Measurements from ENCODE around the gene LAMP5.

LAMP5 gene

DNA sequence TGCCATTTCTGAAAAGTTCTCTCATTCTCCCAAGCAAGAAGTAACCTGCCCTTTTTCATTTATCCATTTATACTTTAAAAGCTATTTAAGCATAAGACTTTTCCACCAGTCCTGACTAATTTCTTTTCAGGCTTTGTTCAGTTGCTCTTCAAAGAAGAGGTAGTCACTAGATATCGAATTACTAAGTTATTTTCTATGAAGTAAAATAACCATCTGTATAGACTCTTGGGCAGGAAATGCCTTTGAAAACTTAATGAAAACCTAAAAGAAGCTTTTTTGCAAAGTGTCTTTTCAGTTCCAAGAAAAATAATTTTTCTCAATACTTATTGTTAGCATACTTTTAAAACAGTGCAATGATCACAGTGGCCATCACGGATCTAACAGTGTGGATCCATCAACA, 31.3 kb upstream of the LAMP5 start:
- no peaks in the 10 kb centered on the region for H3K27me3 ChIP-seq (ENCODE audit: insufficient read depth, low read length)
- no peaks in the 10 kb centered on the region for H3K9me2 ChIP-seq (ENCODE audit: low read depth, low read length)
- H3K9ac ChIP-seq (ENCODE audit: low read length) = no peak overlapping the region
- no peaks in the 10 kb centered on the region for H3F3A ChIP-seq (ENCODE audit: insufficient read depth, low read length)
- no peak overlapping the region for H2AFZ ChIP-seq (ENCODE audit: low read length)
- H4K20me1 ChIP-seq (ENCODE audit: insufficient read depth, low read length) = no peaks in the 10 kb centered on the region
- TF ChIP-seq EZH2 (IDR thresholded peaks at IDR 0.05; ENCODE audit: borderline replicate concordance, low read length) = no peak
- TF ChIP-seq, protein P1, sequence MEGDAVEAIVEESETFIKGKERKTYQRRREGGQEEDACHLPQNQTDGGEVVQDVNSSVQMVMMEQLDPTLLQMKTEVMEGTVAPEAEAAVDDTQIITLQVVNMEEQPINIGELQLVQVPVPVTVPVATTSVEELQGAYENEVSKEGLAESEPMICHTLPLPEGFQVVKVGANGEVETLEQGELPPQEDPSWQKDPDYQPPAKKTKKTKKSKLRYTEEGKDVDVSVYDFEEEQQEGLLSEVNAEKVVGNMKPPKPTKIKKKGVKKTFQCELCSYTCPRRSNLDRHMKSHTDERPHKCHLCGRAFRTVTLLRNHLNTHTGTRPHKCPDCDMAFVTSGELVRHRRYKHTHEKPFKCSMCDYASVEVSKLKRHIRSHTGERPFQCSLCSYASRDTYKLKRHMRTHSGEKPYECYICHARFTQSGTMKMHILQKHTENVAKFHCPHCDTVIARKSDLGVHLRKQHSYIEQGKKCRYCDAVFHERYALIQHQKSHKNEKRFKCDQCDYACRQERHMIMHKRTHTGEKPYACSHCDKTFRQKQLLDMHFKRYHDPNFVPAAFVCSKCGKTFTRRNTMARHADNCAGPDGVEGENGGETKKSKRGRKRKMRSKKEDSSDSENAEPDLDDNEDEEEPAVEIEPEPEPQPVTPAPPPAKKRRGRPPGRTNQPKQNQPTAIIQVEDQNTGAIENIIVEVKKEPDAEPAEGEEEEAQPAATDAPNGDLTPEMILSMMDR (IDR thresholded peaks at IDR 0.05; ENCODE audit: low read length) = no peak
- H3K9me3 ChIP-seq (ENCODE audit: low read length) = no peaks in the 10 kb centered on the region
- no peaks in the 10 kb centered on the region for H3K79me2 ChIP-seq (ENCODE audit: insufficient read depth, low read length)
- no peak overlapping the region for H3K27ac ChIP-seq (ENCODE audit: low read depth, low read length, poor library complexity, severe bottlenecking)
- no peak overlapping the region for H3K4me2 ChIP-seq (ENCODE audit: low read length)
- H3K4me3 ChIP-seq (ENCODE audit: low read depth, low read length, poor library complexity, severe bottlenecking) = no peak overlapping the region
- H3K36me3 ChIP-seq (ENCODE audit: insufficient read depth, low read length) = no peaks in the 10 kb centered on the region
- no peaks in the 10 kb centered on the region for H3K4me1 ChIP-seq (ENCODE audit: insufficient read depth, low read length, severe bottlenecking)

DNA sequence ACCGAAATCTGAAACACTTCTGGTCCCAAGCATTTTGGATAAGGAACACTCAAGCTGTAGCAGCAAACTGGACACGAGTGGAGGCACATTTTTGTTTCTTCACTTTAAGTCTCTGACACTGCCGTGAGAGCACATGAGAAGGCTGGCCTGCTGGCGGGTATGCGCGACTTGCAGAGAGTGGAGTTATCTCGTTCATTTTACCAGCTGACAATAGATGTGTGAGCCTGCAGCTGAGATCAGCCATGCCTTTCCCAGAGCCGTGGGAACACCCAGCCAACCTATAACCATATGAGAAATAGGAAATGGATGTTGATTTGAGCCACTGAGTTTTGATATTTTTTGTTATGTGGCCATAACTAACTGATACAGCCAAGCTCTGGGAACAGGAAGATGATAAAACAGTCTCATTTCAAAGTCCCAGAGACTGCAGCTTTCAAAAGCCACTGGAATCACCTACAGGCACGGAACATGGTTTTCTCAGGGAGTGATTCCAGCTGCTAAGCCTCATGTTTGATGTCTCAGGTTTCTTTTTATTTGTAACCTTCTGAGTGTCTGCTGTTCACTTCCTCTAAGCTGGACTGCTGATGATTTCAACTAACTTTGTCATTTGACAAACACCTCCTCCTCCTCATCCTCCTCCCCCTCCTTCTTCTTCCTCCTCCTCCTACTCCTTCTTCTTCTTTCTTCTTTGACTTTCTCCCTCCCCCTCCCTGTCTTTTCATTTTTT, 28.6 kb upstream of the LAMP5 start:
- H3K4me2 ChIP-seq (ENCODE audit: low read length) = no peak overlapping the region
- H2AFZ ChIP-seq (ENCODE audit: low read length) = no peak overlapping the region
- H3K4me3 ChIP-seq (ENCODE audit: low read depth, low read length, poor library complexity, severe bottlenecking) = no peak overlapping the region
- no peaks in the 10 kb centered on the region for H3K9me2 ChIP-seq (ENCODE audit: low read depth, low read length)
- no peaks in the 10 kb centered on the region for H4K20me1 ChIP-seq (ENCODE audit: insufficient read depth, low read length)
- H3K79me2 ChIP-seq (ENCODE audit: insufficient read depth, low read length) = no peaks in the 10 kb centered on the region
- H3K27ac ChIP-seq (ENCODE audit: low read depth, low read length, poor library complexity, severe bottlenecking) = no peak overlapping the region
- TF ChIP-seq, protein P1 (IDR thresholded peaks at IDR 0.05; ENCODE audit: low read length) = no peak
- TF ChIP-seq EZH2 (IDR thresholded peaks at IDR 0.05; ENCODE audit: borderline replicate concordance, low read length) = no peak
- H3F3A ChIP-seq (ENCODE audit: insufficient read depth, low read length) = no peaks in the 10 kb centered on the region
- H3K27me3 ChIP-seq (ENCODE audit: insufficient read depth, low read length) = no peaks in the 10 kb centered on the region
- no peak overlapping the region for H3K9ac ChIP-seq (ENCODE audit: low read length)
- H3K36me3 ChIP-seq (ENCODE audit: insufficient read depth, low read length) = no peaks in the 10 kb centered on the region
- no peaks in the 10 kb centered on the region for H3K4me1 ChIP-seq (ENCODE audit: insufficient read depth, low read length, severe bottlenecking)
- no peaks in the 10 kb centered on the region for H3K9me3 ChIP-seq (ENCODE audit: low read length)

DNA sequence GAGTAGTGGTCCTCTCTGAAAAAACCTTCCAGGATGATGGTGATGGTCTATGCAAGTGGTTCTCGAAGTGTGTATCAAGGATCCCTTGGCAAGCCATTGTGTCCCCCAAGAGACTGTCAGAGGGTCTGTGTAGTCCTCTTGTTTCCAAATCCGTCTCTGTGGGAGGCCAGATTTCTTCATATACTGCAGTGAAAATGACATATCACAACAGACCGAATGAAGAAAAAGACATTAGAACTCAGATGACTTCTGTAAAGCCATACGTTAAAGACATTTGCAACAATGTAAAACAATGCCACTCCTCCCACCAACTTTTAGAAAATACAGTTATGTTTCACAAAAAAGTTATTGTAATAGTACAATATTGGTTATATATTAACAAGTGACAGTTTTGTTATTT, 27.2 kb upstream of the LAMP5 start:
- Histone ChIP-seq H3K4me3 (ENCODE audit: low read depth, low read length, poor library complexity, severe bottlenecking) (no peak overlapping the region), H3K4me2 (ENCODE audit: low read length) (no peak overlapping the region), H3F3A (ENCODE audit: insufficient read depth, low read length) (no peaks in the 10 kb centered on the region), H3K27ac (ENCODE audit: low read depth, low read length, poor library complexity, severe bottlenecking) (no peak overlapping the region), H3K79me2 (ENCODE audit: insufficient read depth, low read length) (no peaks in the 10 kb centered on the region), H3K9me3 (ENCODE audit: low read length) (no peaks in the 10 kb centered on the region), H3K9ac (ENCODE audit: low read length) (no peak overlapping the region), H3K9me2 (ENCODE audit: low read depth, low read length) (no peaks in the 10 kb centered on the region), H4K20me1 (ENCODE audit: insufficient read depth, low read length) (no peaks in the 10 kb centered on the region), H2AFZ (ENCODE audit: low read length) (no peak overlapping the region), H3K36me3 (ENCODE audit: insufficient read depth, low read length) (no peaks in the 10 kb centered on the region), H3K27me3 (ENCODE audit: insufficient read depth, low read length) (no peaks in the 10 kb centered on the region), H3K4me1 (ENCODE audit: insufficient read depth, low read length, severe bottlenecking) (no peaks in the 10 kb centered on the region)
- TF ChIP-seq, protein P1 (IDR thresholded peaks at IDR 0.05; ENCODE audit: low read length) = no peak
- TF ChIP-seq EZH2 (IDR thresholded peaks at IDR 0.05; ENCODE audit: borderline replicate concordance, low read length) = no peak

Measured in OCI-LY1 (cell line).